ENCODE results near the gene NPBWR2.

DNA sequence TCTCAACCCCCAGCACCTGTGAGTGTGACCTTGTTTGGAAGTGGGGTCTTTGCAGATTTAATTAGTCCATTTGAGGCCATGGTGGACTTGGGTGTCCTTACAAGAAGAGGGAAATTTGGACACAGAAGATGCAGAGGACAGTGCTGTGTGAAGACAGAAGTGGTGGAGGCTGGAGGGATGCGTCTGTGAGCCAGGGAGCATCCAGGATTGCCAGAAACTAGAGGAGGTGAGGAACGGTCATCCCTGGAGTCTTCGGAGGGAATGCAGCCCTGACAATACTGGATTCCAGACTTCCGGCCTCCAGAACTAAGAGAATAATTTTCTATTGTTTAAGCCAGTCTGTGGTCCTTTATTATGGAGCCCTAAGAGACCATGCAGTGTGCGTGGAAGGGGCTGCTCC lies 22.9 kb upstream of the NPBWR2 start:
- no peak for TF ChIP-seq POLR2A (IDR thresholded peaks at IDR 0.05; ENCODE audit: extremely low read depth, insufficient read length)
- TF ChIP-seq, protein P1, sequence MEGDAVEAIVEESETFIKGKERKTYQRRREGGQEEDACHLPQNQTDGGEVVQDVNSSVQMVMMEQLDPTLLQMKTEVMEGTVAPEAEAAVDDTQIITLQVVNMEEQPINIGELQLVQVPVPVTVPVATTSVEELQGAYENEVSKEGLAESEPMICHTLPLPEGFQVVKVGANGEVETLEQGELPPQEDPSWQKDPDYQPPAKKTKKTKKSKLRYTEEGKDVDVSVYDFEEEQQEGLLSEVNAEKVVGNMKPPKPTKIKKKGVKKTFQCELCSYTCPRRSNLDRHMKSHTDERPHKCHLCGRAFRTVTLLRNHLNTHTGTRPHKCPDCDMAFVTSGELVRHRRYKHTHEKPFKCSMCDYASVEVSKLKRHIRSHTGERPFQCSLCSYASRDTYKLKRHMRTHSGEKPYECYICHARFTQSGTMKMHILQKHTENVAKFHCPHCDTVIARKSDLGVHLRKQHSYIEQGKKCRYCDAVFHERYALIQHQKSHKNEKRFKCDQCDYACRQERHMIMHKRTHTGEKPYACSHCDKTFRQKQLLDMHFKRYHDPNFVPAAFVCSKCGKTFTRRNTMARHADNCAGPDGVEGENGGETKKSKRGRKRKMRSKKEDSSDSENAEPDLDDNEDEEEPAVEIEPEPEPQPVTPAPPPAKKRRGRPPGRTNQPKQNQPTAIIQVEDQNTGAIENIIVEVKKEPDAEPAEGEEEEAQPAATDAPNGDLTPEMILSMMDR (IDR thresholded peaks at IDR 0.05; ENCODE audit: low read depth, low read length) = no peak
- TF ChIP-seq, protein P2, sequence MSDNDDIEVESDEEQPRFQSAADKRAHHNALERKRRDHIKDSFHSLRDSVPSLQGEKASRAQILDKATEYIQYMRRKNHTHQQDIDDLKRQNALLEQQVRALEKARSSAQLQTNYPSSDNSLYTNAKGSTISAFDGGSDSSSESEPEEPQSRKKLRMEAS (IDR thresholded peaks at IDR 0.05; ENCODE audit: low read depth, low read length) = no peak
